NCI-H2227 treated with DMSO at 0.1 percent for 48 hours (cell line): ENCODE measurements around the gene B3GNT3.

ENCODE experiments used
- DNase-seq: peaks from one replicate; lab custom pipeline; 2025; lab: John Stamatoyannopoulos, UW

Gene B3GNT3

GRCh38 chr19:17834350-17835181 is 39.6 kb downstream of the B3GNT3 start:
- DNase-seq, result no peak

- DNase-seq, result no peak
These were observed 40.5 kb downstream of the B3GNT3 start for GRCh38 chr19:17835182-17836006.

GRCh38 chr19:17836530-17836929 is 41.6 kb downstream of the B3GNT3 start:
- DNase-seq, result no peak

DNA sequence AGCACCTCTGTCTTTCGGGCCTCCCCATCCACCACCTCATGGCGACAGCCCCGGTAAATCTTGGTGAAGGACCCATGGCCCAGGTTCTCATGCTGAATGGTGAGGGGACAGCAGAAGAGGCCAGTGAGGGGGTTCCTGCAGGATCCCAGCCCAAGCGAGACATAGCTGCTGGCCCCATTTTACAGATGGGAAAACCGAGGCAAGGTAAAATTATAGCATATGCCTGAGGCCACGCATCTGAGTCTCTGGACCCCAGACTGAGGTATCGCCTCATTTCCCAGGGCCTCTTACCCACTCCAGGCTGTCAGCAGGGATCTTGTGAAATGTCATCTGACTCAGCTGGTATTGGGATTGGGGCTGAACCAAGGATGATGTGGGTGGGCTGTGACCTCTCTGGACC is 43.0 kb downstream of the B3GNT3 start:
- DNase-seq, result no peak

DNA sequence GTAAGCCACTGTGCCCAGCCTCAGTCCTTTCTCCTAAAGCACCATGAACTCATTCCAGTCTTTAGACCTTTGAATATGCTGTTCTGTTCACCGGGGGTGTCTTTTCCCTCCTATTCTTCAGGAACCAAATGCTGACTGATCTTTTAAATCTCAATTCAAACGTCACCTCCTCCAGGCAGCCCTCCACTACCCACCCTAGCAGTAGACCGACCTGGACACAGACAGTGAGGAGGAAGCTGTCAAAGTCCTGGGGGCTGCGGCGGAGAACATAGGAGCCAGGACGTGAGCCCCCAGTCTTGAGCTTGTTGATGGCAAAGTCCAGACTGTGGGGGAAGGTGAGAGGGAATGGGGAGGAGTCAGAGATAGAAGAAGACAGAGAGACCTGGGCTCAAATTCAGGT is 45.1 kb downstream of the B3GNT3 start:
- no peak for DNase-seq

GRCh38 chr19:17841371-17841809 is 46.5 kb downstream of the B3GNT3 start:
- no peak for DNase-seq

DNA sequence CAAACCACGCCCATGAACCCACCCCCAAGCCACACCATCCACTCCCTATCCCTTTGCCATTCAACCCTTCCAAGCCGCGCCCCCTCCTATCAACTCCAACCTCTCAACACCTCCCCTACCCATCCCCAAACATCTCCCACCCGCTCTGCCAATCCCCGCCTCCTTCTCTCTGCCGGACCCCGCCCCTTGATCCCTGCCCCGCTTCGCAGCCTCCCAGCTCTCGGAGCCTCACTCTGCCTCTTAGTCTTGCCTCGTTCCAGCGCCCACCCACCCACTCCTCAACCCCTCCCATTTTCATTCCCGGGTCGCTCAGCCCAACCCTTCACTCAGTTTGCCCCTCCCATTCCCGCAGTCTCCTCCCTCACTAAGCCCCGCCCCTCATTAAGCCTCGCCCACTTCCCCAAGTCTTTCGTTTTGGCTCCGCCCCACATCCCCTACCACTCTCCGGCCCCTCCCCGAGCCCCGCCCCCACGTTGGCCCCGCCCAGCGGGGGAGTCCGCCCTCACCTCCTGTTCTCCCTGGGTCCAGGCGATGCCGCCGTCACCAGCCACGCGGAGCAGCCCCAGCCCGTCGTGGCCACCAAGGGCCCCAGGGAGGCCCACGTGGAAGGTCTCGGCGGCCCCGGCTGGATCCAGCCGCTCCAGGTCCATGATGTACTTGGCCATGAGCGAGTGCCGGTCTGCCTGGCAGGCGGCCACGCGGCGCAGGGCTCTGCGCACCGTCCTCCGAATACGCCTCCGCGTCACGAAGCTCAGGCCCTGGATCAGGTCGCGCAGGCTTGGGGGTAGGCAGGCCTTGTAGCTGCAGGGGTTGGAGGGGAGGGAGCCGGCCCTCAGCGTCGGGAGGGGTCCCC is 47.1 kb downstream of the B3GNT3 start:
- DNase-seq, result peak; percentile 92

GRCh38 chr19:17842663-17843291 is 47.8 kb downstream of the B3GNT3 start:
- no peak for DNase-seq

DNA sequence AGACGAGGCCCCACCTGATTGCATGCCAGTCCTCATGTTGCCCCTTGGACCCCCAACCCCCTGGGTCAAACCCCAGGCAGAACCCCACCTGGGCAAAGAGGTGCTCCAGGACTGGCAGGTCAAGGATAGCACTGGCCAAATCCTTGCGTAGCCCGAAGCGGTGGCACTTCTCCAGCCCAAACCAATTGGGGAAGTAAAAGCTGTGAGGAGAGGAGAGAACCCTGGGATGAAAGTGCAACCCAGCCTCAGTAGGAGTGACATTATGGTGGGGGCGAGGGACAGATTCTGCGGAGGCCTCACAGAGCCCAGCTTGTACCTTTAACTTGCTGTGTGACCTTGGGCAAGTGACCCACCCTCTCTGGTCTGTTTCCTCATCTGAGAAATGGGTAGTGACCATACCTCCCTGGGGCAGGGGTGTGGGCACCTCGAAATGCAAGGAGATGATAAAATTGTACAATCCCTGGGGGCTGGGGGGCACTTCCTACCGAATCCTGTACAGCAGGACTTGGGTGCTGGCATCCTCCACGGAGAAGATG is 48.4 kb downstream of the B3GNT3 start:
- DNase-seq, result no peak

DNA sequence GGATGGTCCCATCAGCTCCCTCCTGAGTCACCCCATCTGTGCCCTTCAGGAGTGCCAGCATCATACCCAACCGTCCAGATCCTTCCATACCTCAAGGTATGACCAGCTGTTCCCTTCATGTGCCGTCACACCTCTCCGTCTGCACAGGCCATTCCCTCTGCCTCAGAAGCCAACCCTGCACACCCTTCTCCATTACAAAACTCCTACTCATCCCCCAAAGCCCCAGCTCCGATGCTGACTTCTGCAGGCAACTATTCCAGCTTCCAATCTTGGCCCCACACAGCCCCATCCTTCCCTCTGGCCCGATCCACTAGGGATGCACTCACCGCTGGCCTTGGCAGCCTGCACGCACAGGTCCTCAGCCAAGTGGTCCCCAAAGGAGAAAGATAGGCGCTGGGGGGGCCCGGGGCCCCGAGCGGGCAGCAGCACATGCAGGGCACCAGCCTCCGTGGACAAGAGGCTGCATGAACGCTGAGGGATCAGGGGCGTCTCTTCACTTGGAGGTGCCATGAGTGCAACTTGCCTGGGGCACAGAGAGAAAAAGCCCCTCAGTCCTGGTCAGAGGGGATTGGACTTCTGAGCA is 49.1 kb downstream of the B3GNT3 start:
- DNase-seq, result no peak

GRCh38 chr19:17846146-17846545 is 51.2 kb downstream of the B3GNT3 start:
- DNase-seq, result no peak

- peak; percentile 72 for DNase-seq
These were observed 52.8 kb downstream of the B3GNT3 start, which contains the start of gene JAK3 for GRCh38 chr19:17847538-17848366. Gene JAK3, minus strand, starts transcription at chr19:17847982. Its CDS starts 3,565 bp downstream, at chr19:17844417.

DNA sequence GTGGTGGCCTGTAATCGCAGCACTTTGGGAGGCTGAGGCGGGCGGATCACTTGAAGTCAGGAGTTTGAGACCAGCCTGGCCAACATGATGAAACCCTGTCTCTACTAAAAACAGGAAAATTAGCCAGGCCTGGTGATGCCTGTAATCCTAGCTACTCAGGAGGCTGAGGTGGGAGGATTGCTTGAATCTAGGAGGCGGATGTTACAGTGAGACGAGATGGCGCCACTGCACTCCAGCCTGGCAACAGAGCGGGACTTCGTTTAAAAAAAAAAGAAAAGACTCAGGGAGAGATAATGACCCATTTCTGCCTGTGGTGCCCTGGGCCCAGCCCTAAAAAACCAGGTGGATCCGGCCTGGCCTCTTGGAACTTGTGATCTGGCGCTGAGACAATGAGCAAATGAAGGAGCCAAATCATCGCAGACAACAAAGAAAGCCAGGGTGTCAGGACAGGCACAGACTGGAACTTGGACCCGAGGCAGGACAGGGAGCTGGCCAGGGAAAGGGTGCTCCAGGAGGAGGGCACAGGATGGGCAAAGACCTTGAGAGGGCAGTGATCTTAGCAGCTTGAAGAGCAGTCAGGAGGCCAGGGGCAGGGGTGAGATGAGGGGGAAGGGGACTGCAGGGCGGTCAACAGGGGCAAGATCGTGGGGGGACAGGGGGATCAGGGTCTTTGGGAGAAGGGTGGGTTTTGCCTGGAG is 53.8 kb downstream of the B3GNT3 start:
- DNase-seq, result no peak

GRCh38 chr19:17854061-17854460 is 59.1 kb downstream of the B3GNT3 start:
- DNase-seq, result no peak

DNA sequence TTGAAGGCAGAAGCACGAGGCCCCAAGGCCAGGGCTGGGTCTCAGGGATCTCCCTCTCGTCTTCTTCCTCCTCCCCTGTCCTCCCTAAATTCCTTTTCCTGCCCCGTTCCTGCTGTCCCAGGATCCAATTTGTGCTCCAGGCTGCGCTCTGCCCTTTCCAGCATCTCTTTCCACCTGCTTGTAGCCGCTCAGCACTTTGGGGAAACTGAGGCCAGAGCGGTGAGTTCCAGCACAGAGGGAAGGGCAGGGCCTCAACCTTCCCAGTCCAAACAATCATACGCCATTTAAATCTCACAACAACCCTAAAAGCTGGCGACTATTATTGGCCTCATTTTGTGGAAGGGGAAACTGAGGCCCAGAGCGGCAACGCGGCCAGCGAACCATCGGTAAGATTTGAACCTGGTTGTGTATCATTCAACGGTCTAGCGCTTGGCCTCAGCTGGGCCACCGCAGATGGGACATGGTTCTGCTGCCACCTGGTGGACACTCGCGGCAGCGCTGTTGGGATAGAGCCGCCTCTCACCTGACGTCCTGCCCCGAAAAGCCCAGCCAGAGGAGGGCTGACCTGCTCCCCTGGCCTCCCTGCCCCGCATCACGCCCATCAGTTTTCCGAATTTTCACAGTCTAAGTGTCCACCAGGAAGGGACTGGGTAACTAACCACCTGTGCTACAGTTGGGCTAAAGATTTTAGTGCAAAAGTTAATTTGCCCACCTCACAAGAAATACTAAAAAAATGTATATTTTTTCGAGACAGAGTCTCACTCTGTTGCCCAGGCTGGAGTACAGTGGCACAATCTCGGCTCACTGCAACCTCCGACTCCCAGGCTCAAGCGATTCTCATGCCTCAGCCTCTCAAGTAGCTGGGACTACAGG is 60.6 kb downstream of the B3GNT3 start:
- DNase-seq, result peak; percentile 25

- peak; percentile 96 for DNase-seq
These were observed 64.8 kb downstream of the B3GNT3 start, which contains the start of gene RPL18A for GRCh38 chr19:17859533-17860330. Gene RPL18A, plus strand, starts transcription at chr19:17859910. Its CDS starts 47 bp downstream, at chr19:17859957.

- no peak for DNase-seq
These were observed 65.5 kb downstream of the B3GNT3 start for GRCh38 chr19:17860331-17860992.
